ENCODE results near the gene HMGA1.

DNA sequence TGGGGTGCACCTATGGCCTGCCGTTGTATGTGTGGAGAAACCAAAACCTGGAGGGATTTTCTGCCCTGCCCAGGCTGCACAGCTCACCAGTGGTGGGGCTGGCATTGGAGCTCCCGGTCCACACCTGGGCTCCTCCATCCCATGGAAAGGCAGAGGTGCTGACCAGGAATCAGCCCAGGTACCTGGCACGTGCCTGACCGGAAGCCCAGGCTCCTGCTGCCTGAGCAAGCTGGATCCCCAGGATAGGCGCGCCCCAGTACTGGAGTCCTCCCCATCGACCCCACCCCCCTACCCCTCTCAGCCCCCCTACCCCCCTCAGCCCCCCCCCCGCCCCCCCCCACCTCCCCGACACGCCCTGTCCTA lies 39.9 kb upstream of the HMGA1 start:
- TF ChIP-seq POLR2A (IDR thresholded peaks at IDR 0.05) = no peak
- TF ChIP-seq, protein P1, sequence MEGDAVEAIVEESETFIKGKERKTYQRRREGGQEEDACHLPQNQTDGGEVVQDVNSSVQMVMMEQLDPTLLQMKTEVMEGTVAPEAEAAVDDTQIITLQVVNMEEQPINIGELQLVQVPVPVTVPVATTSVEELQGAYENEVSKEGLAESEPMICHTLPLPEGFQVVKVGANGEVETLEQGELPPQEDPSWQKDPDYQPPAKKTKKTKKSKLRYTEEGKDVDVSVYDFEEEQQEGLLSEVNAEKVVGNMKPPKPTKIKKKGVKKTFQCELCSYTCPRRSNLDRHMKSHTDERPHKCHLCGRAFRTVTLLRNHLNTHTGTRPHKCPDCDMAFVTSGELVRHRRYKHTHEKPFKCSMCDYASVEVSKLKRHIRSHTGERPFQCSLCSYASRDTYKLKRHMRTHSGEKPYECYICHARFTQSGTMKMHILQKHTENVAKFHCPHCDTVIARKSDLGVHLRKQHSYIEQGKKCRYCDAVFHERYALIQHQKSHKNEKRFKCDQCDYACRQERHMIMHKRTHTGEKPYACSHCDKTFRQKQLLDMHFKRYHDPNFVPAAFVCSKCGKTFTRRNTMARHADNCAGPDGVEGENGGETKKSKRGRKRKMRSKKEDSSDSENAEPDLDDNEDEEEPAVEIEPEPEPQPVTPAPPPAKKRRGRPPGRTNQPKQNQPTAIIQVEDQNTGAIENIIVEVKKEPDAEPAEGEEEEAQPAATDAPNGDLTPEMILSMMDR (IDR thresholded peaks at IDR 0.05) = no peak
